GM21737 (cell line): ENCODE measurements around the gene KLK3.
"Not testable (repeated sequence)": the region's sequence is repeated elsewhere in the genome, so short reads cannot be mapped to it uniquely, and the experiment has no call there.

Experiments used
- ATAC-seq: cut with Tn5 transposase; IDR thresholded peaks from one replicate; pipeline ENCODE4 v1.9.1; 2021; ENCODE audit warnings: mild to moderate bottlenecking, moderate library complexity; ENCODE audit not compliant: unreplicated experiment

The KLK3 gene

DNA sequence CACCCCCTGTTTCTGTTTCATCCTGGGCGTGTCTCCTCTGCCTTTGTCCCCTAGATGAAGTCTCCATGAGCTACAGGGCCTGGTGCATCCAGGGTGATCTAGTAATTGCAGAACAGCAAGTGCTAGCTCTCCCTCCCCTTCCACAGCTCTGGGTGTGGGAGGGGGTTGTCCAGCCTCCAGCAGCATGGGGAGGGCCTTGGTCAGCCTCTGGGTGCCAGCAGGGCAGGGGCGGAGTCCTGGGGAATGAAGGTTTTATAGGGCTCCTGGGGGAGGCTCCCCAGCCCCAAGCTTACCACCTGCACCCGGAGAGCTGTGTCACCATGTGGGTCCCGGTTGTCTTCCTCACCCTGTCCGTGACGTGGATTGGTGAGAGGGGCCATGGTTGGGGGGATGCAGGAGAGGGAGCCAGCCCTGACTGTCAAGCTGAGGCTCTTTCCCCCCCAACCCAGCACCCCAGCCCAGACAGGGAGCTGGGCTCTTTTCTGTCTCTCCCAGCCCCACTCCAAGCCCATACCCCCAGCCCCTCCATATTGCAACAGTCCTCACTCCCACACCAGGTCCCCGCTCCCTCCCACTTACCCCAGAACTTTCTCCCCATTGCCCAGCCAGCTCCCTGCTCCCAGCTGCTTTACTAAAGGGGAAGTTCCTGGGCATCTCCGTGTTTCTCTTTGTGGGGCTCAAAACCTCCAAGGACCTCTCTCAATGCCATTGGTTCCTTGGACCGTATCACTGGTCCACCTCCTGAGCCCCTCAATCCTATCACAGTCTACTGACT is at the start of gene KLK3:
Gene KLK3, plus strand, starts transcription at position 280 of the 775 bp plus-strand sequence. Its CDS starts 41 bp downstream, at position 321.
- no peak for ATAC-seq

DNA sequence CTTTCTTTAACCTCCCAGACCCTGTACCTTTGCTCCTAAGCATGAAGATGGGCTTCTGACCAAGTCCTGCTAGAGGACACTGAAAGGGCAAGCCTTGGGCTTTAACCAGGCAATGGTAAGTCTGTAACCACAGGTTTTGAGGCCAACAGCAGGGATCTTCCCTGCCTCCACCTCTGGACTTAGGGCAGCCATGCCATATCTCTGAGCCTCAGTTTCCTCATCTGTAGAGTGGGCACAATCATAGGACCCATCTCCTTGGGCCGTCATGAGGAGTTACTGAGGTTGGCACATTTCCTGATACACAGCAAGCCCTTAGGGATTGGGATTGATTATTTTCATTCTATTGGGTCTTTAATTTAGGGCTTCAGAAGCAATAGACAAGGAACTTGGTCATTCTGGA is 45.9 kb upstream of the KLK3 start:
- ATAC-seq, result no peak

DNA sequence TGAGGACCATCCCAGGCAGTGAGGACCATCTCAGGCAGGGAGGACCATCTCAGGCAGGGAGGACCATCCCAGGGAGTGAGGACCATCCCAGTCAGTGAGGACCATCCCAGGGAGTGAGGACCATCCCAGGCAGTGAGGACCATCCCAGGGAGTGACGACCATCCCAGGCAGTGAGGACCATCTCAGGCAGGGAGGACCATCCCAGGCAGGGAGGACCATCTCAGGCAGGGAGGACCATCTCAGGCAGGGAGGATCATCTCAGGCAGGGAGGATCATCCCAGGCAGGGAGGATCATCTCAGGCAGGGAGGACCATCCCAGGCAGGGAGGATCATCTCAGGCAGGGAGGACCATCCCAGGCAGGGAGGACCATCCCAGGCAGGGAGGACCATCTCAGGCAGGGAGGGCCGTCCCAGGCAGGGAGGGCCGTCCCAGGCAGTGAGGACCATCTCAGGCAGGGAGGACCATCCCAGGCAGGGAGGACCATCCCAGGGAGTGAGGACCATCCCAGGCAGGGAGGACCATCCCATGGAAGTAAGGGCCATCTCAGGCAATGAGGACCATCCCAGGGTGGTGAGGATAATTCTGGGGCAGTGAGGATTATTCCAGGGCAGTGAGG is 43.0 kb upstream of the KLK3 start:
- not testable (repeated sequence) for ATAC-seq

DNA sequence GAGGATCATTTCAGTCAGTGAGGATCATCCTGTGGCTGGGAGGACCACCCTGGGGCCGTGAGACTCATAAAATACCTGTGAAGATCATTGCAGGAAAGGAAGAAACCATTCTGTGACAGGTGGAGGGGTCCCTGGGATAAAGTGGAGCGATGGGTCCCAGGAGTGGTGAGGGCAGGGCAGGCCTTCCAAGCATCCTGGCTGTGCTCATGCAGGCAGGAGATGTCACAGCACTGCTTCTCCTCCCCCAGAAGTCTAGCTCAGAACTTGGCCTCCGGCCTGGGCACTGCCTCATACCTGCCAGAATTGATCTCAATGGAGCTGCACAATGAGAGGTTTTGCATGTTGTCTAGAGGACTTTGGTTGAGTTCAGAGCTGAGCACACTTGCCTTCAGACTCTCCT is 42.2 kb upstream of the KLK3 start:
- ATAC-seq, result no peak

DNA sequence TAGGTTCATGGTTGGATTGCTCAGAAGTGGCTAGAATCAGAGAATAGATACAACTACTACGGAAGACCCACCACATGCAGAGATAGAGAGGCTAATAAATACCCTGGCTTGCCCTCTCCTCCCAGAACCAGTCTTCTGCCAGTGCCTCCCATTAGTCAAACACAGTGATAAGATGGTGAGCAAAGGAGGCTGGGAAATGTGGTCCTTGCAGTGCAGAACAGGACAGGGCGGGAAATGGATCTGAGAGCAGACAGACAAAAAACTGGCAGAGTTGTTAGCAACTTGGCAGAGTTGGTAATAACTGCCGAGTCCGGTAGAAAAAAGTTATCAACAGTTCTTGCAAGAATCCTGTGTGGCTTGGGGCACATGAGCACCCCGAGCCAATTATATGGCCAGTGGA is 39.8 kb upstream of the KLK3 start:
- ATAC-seq, result no peak

DNA sequence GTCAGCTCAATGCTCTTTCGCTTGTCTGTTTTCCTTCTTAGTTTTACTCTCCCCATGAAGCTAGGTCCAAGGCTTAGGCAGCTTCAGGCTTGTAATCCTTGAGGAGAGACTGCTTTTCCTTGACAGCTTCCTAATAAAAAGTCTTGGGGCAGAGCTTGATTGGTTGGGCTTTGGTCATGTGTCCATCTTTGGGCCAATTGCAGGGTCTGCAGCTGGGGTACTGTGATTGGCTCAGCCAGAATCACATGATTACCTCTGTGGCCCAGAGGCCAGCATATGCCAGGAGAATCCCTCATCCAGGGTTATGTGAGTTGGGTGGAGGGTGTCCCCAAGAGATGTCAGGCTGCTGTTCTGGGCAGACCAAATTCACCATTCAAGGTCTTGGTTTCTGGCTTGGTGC is 39.3 kb upstream of the KLK3 start:
- ATAC-seq, result no peak

DNA sequence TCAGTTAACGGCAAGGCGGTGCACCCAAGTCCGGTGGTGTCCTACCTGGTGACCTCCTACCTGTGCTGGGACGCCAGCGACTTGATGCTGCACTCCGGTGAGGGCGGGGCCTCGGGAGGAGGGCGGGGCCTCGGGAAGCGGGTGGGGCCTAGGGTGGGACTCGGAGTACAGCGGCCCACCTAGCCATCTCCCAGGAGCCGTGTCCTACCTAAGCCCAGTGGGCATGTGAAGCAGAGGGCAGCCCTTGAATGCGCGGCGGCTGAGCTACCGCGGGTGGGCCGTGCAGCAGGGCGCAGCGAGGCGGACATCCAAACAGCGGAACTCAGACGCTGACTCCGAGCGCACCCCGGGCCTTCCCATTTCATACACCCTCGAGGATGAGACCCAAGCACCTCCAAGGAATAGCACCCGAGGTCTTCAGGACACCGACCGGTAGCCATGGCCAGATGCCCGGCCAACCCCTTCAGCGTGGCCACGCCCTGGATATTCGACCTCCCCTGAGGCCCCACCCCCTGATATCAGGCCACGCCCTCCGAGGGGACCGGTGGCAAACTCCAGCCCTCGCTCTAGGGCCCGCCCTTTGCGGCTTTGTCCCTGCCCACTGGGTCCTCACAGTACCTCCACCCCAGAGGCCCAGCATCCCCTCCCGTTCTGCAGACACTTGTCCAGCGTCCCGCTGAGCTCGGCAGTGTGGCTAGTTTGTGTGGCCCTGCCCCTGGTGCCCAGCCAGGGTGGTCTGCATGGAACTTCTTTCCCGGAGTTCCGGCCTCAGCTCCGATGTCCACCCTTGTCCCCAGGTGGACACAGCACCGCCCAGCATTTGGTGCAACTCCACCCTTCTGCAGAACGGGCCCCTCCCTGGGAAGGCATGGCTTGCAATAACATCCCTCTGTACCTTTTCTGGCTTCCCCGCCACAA is 36.5 kb upstream of the KLK3 start:
- peak; percentile 50 for ATAC-seq

DNA sequence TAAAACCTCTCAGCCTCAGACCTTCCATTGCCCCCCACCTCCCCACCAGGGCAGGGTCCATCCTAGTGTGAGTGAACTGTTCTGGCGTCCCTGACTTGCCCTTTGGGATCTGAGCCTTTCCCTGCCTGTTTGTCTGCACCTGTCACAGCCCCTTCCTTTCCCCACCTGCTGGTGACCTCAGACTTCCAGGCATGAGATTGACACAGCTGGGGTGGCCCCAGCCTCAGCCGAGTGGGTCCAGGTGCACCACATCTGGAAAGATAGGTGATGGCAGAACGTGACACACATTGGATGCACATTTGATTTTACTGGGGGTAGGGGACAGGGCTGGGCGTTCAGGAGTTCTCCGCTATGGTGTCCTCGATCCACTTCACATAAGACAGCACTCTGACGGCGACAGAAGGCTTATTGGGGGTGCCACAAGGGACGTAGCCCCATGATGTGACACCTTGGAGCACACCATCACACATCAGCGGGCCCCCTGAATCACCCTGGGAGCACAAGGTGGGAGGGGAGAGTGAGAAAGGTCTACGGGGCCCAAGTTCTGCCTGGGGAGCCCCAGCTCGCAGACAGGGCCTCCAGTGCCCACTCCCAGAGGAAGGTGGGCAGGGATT is 35.7 kb upstream of the KLK3 start:
- no peak for ATAC-seq

DNA sequence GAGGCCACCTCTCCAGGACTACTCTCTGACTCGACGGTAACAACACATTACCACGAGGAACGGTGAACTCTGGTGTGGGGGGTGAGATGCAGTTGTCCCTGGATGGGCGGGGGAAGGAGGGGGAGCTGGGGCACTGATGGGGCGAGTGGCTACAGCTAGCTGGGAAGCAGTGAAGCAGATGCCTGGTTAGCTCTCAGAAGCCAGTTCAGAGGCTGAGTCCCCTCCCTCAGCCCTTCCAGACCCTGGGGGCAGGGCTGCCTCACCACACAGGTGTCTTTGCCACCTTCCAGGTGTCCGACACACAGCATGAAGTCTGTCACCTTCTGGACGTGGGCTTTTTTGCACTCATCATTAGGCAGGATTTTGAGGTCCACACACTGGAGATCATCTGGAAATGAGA is 35.1 kb upstream of the KLK3 start:
- no peak for ATAC-seq

DNA sequence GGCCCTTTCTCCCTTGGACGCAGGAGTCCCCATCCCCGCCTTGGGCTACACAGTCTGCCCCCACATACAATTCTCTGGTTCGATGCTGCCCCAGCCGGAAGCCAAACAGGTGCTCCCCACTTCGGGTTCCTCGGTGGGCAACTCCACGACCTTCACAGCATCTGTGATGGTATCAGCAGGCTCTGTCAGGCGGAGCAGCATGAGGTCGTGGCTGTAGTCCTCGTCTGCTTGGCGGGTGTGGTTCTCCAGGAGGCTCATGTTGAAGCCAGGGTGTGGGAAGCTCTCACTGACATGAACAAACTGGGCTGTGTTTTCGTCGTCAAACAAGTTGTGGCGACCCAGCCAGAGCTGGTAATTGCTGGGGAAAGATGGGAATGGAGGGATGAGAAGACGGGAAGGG is 34.6 kb upstream of the KLK3 start:
- no peak for ATAC-seq

DNA sequence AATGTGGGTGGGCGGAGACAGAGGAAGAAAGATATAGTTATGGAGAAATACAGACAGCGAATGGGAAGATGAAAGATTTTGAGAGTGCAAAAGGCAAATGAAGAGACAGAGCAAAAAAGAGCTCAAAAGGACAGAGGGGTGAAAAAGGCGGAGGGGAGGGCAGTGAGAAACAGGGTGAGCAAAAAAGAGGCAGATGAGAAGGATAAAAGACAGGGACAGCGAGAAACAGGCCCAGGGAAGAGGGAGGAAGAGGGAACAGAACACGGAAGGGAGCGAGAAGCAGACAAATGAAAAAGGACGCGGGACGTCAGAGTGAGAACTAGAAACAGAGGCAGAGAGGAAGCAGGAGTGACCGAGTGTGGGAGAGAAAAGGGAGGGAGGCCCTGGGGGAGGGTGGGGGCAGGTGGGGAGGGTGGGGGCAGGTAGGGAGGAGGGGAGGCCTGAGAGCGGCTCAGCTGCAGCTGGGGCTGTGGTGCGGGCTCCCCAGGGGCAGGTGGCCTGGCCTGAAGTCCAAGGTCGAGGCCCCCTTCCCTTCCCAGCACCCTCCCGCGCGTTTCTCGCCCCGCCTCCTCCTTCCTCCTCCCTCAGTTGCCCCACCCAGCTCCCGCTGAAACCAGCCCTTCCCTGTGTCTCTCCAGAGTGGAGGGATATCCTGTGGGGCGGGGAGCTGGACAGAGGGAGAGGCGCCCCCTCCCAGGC is 34.0 kb upstream of the KLK3 start:
- no peak for ATAC-seq

DNA sequence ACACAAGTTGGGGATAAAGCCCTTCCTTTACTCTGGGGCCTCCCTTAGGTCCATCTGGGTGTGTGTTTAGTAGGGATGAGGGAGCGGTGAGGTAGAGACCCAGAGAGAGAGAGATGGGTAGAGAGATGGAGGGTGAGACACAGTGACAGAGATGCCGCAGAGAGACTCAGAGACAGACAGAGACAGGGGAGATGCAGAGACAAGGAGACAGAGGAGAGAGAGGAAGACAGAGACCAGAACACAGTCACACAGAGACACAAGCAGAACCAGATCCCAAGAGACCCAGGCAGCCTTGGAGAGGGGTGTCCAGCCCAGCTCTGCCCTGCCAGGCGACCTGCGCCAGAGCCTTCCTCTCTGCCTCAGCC is 33.5 kb upstream of the KLK3 start:
- ATAC-seq, result no peak

DNA sequence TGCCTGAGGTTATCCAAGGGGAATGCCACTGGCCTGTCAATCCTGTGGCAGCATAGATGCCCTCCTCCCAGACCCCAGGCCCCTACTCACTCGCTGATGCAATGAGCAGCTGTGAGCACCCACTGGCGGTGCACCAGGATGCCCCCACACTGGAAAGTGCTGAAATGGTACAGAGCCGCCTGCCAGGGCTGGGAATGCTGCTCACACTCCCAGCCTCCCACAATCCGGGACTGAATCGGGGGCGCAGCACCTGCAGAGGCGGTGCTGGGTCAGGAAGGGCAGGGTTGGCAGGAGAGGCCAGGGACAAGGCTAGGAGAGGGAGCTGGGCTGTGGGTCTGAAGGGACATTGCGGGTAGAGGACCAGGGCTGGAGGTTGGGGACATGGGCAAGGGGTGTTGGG is 33.1 kb upstream of the KLK3 start:
- no peak for ATAC-seq

DNA sequence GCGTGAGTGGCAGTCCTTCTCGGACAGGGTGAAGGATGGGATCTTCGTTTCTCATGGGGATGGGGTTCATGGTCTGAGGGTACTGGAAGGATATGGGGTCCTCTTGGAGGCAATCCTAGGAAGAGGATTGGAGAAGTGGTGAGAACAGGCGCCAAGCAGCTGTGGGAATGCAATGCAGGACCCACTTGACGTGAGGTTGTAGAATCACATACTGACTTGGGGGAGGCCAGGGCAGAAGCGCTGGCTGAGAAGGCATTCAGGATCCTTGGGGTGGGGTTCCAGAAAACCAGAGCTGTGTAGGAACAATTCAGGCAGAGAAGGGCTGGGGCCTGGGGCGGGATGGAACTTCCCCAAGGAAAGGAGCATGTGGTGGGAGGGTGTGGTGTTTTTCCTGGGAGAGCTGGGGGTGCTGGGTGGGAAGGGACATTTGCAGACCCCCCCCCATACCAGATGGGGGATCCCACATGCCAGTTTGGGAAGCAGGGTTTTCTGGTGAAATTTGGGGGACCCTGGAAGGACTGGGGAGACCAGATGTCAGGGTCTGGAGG is 32.0 kb upstream of the KLK3 start:
- no peak for ATAC-seq

DNA sequence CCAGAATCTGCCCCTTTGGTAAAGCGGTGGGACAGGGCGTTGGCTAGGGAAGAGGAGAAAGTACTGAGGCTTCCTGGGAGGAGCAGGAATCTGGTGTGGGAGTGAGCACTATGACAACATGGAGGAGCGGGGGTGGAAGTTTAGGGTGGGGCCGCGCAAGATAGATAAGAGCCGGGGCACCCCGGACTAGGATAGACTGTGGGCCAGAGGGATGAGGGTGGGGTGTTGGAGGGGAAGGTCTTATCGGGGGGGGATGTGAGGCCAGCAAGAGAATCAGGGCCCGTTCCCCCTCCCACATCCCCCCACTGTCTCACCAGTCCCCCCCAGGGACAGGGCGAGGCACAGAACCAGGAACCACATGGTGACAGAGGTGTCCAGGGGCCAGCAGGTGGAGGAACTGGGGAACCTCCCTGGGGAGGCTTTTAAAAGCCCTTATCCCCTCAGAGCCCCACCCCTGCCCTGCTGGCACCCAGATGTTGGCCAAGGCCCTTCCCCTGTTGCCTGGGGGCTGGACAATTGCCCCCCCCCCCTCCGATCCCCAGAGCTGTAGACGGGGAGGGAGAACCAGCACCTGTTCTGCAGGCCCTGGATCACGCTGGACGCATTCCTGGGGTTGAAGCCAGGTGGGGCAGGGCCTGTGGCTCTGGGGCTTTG is 31.2 kb upstream of the KLK3 start, which contains the start of gene KLK1:
Gene KLK1, minus strand, starts transcription at position 399 of the 654 bp plus-strand sequence. Its CDS starts 39 bp downstream, at position 360.
- ATAC-seq, result no peak

DNA sequence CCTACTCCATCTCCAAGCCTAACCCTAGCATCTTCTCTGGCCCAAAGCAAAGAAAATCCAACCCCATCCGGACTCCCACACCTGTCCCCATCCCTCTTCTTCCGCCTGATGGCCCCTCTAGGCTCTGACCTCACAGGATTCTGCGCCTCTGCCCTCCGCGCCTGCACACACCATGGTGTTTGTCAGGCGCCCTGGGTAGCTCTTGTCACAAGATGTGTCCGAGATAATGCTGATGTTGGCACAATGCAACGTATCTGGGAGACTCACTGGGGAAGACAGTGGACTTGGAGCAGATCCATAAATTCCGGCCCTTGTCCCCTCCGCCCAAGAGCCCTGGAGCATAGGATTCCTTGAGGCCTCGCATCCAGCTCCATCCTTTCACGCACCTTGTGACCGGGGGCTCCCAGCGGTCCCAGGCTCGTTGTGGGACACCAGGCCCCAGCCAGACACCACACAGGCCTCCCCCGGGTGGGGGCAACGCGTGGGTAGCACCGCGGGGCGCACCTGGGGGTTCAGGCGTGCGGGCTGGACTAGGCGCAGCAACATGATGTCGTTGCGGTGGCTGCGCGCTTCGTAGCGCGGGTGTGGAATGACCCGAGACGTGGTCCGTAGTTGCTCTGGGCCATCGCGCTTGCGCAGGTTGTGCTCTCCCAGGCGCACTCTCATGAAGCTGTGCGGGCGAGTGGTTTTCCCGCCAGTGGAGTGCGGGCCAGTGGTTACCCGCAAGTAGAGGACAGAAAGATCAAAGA is 28.0 kb upstream of the KLK3 start:
- no peak for ATAC-seq

DNA sequence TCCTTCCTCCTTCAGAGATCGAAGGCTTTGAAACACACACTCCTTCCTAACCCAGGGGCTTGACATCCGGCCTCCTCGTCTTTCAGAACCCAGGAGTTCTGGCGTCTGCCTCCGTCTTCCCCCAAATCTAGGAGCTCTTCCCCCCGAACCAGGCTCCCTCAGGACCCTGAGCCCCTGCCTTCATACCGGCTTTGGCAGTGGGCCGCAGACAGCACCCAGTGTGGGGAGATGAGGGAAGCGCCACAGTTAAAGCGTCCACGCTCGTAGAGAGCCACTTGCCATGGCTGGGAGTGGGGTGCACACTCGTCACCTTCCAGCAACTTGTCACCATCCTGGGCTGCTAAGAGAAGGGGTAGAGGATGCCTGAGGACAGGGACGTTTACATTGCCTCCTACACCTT is 27.2 kb upstream of the KLK3 start:
- no peak for ATAC-seq

DNA sequence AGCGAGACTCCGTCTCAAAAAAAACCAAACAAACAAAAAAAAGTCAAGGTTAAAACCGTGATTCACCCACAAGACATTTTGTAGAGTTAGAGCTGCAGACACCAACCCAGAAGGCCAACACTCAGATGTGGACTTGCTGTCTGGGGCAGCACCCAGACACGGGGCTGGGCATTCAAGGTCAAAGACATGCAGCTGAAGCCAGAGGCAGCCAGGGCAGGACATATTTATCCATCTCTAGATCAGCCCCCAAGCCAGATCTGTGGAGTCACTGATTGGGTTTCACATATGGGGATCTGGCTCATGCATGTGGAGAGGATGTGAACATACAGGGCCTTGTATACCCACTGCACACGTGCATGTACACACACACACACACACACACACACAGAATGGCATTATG is 24.9 kb upstream of the KLK3 start:
- no peak for ATAC-seq
